ENCODE measurements around the gene ARHGEF39.

ARHGEF39 gene

DNA sequence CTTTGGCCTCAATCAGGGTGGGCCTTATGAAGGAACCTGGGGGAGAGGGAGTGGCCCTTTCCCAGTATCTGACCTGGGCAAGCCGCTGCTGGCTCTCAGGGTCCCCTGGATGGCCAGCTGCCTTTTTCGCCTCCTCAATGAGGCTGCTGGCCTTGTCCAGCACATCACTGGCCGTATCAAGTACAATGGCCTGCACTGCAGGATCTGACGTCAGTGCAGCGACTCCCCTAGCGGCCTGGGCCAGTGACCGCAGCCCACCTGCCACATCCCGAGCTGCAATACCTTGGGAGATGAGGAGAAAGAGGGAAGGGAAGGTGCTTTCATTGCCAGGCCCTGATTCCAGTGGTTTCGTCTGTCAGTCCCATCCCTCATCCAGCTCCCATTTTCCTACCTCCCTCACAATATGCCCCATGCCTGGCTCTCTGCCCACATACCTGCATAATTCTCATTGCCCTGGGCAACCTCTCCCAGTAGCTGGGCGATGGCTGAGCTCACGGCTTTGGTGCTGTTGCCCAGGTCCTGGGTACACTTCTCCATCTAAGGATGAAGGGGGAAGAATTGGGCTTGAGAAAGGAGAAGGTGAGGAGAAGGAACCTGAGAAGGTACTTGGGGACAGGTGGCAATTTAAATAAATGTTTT lies 47.9 kb upstream of the ARHGEF39 start:
- TF ChIP-seq, protein P1, sequence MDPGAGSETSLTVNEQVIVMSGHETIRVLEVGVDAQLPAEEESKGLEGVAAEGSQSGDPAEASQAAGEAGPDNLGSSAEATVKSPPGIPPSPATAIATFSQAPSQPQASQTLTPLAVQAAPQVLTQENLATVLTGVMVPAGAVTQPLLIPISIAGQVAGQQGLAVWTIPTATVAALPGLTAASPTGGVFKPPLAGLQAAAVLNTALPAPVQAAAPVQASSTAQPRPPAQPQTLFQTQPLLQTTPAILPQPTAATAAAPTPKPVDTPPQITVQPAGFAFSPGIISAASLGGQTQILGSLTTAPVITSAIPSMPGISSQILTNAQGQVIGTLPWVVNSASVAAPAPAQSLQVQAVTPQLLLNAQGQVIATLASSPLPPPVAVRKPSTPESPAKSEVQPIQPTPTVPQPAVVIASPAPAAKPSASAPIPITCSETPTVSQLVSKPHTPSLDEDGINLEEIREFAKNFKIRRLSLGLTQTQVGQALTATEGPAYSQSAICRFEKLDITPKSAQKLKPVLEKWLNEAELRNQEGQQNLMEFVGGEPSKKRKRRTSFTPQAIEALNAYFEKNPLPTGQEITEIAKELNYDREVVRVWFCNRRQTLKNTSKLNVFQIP (CRISPR knock-in tag; IDR thresholded peaks at IDR 0.05; ENCODE audit: borderline replicate concordance, low read depth): no peak
- TF ChIP-seq ARNTL (CRISPR knock-in tag; IDR thresholded peaks at IDR 0.05; ENCODE audit: borderline replicate concordance, low read depth) (no peak), RARB (CRISPR knock-in tag; IDR thresholded peaks at IDR 0.05) (no peak), TCF4 (CRISPR knock-in tag; IDR thresholded peaks at IDR 0.05; ENCODE audit: borderline replicate concordance) (no peak), BACH2 (CRISPR knock-in tag; IDR thresholded peaks at IDR 0.05; ENCODE audit: borderline replicate concordance) (no peak)
- no peak for ATAC-seq

DNA sequence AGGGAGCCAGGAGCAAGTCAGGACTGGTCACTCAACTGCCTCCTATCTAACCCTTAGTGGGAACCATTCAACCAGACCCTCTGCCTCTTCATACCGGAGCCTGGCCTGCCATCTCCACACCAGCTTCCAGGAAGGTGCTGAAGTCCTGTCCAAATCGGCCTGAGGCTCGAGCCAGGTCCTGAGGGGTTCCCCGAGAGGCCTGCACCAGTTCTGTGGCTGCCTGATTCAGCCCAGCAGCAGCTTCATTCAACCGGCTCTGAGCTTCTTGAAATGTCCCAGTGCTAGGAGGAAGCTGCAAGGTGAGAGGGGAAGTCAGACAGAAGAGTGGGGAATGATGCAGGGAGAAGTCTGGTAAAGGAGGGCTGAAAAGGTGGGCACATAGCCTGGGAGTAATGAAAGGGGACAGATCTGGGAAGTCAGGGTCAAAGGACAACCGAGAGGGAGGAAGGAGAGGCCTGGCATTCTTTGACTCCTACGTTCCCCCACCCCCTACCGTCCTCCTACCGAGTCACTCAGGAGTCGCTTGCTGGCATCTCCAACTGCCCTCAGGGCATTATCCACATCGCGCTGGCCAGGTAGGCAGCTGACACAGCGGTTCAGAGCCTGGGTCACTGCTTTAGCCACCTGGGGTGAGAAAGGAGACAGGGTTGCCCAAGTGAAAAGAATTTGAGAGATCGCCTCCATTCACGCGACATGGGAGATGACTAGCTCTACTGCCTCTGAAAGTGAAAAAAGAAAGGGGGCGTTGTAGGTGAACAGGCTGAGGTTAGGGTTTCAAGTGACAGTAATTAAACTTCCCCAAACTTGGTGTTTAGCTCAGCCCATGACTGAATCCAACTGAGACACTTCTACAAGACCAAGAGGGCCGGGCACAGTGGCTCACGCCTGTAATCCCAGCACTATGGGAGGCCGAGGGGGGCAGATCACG lies 46.8 kb upstream of the ARHGEF39 start:
- ATAC-seq: no peak

More for the DNA sequence above, 46.8 kb upstream of the ARHGEF39 start:
- TF ChIP-seq ZNF8 (CRISPR knock-in tag; IDR thresholded peaks at IDR 0.05): no peak
- no peak for TF ChIP-seq ZNF565 (CRISPR knock-in tag; conservative IDR thresholded peaks at IDR 0.05; ENCODE audit: low read depth)
- no peak for TF ChIP-seq PPARA (CRISPR knock-in tag; IDR thresholded peaks at IDR 0.05; ENCODE audit: borderline replicate concordance)
- no peak for TF ChIP-seq SNAI2 (CRISPR knock-in tag; IDR thresholded peaks at IDR 0.05)
- TF ChIP-seq, protein P2, sequence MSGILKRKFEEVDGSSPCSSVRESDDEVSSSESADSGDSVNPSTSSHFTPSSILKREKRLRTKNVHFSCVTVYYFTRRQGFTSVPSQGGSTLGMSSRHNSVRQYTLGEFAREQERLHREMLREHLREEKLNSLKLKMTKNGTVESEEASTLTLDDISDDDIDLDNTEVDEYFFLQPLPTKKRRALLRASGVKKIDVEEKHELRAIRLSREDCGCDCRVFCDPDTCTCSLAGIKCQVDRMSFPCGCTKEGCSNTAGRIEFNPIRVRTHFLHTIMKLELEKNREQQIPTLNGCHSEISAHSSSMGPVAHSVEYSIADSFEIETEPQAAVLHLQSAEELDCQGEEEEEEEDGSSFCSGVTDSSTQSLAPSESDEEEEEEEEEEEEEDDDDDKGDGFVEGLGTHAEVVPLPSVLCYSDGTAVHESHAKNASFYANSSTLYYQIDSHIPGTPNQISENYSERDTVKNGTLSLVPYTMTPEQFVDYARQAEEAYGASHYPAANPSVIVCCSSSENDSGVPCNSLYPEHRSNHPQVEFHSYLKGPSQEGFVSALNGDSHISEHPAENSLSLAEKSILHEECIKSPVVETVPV (CRISPR knock-in tag; IDR thresholded peaks at IDR 0.05): no peak
- TF ChIP-seq CSDC2 (CRISPR knock-in tag; IDR thresholded peaks at IDR 0.05): no peak
- TF ChIP-seq BACH2 (CRISPR knock-in tag; IDR thresholded peaks at IDR 0.05; ENCODE audit: borderline replicate concordance): no peak
- TF ChIP-seq ESRRG (CRISPR knock-in tag; IDR thresholded peaks at IDR 0.05): no peak
- no peak for TF ChIP-seq TCF4 (CRISPR knock-in tag; IDR thresholded peaks at IDR 0.05; ENCODE audit: borderline replicate concordance)
- TF ChIP-seq ZNF70 (CRISPR knock-in tag; IDR thresholded peaks at IDR 0.05): no peak
- TF ChIP-seq ZFP30 (CRISPR knock-in tag; IDR thresholded peaks at IDR 0.05): no peak
- TF ChIP-seq TOX (CRISPR knock-in tag; IDR thresholded peaks at IDR 0.05; ENCODE audit: borderline replicate concordance): no peak
- TF ChIP-seq OSR1 (CRISPR knock-in tag; IDR thresholded peaks at IDR 0.05): no peak
- TF ChIP-seq, protein P1 (CRISPR knock-in tag; IDR thresholded peaks at IDR 0.05; ENCODE audit: borderline replicate concordance, low read depth): no peak
- TF ChIP-seq, protein P3, sequence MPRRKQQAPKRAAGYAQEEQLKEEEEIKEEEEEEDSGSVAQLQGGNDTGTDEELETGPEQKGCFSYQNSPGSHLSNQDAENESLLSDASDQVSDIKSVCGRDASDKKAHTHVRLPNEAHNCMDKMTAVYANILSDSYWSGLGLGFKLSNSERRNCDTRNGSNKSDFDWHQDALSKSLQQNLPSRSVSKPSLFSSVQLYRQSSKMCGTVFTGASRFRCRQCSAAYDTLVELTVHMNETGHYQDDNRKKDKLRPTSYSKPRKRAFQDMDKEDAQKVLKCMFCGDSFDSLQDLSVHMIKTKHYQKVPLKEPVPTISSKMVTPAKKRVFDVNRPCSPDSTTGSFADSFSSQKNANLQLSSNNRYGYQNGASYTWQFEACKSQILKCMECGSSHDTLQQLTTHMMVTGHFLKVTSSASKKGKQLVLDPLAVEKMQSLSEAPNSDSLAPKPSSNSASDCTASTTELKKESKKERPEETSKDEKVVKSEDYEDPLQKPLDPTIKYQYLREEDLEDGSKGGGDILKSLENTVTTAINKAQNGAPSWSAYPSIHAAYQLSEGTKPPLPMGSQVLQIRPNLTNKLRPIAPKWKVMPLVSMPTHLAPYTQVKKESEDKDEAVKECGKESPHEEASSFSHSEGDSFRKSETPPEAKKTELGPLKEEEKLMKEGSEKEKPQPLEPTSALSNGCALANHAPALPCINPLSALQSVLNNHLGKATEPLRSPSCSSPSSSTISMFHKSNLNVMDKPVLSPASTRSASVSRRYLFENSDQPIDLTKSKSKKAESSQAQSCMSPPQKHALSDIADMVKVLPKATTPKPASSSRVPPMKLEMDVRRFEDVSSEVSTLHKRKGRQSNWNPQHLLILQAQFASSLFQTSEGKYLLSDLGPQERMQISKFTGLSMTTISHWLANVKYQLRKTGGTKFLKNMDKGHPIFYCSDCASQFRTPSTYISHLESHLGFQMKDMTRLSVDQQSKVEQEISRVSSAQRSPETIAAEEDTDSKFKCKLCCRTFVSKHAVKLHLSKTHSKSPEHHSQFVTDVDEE (CRISPR knock-in tag; IDR thresholded peaks at IDR 0.05): no peak
- TF ChIP-seq, protein P4, sequence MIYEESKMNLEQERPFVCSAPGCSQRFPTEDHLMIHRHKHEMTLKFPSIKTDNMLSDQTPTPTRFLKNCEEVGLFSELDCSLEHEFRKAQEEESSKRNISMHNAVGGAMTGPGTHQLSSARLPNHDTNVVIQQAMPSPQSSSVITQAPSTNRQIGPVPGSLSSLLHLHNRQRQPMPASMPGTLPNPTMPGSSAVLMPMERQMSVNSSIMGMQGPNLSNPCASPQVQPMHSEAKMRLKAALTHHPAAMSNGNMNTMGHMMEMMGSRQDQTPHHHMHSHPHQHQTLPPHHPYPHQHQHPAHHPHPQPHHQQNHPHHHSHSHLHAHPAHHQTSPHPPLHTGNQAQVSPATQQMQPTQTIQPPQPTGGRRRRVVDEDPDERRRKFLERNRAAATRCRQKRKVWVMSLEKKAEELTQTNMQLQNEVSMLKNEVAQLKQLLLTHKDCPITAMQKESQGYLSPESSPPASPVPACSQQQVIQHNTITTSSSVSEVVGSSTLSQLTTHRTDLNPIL (CRISPR knock-in tag; IDR thresholded peaks at IDR 0.05; ENCODE audit: low read depth): no peak
- no peak for TF ChIP-seq ZC3H10 (CRISPR knock-in tag; IDR thresholded peaks at IDR 0.05)
- no peak for TF ChIP-seq ARNTL (CRISPR knock-in tag; IDR thresholded peaks at IDR 0.05; ENCODE audit: borderline replicate concordance, low read depth)
